WI38 (cell line): ENCODE data around the gene SUPT6H.

ENCODE experiments used
- H3K4me3 ChIP-seq: 2 replicates; pipeline ENCODE4 v1.5.1; 2011; ENCODE audit warnings: low read depth, mild to moderate bottlenecking, control low read depth, low read length
- CTCF ChIP-seq: IDR thresholded peaks from 2 replicates; pipeline ENCODE4 v1.5.1; 2012; ENCODE audit warnings: low read depth, mild to moderate bottlenecking, control low read depth, low read length

Gene SUPT6H

GRCh38 chr17:28635506-28635905, 26.5 kb upstream of the SUPT6H start:
- no peak for TF ChIP-seq CTCF

GRCh38 chr17:28641579-28641978, 20.4 kb upstream of the SUPT6H start:
- no peak for TF ChIP-seq CTCF
- no peak overlapping the region for H3K4me3 ChIP-seq

More at GRCh38 chr17:28635506-28635905, 26.5 kb upstream of the SUPT6H start:
- no peak overlapping the region for H3K4me3 ChIP-seq

- peak overlapping the region; percentile 92 for H3K4me3 ChIP-seq
- TF ChIP-seq CTCF = peak; percentile 49
These were observed 17.8 kb upstream of the SUPT6H start for GRCh38 chr17:28643983-28644786.

GRCh38 chr17:28644787-28645575, 17.0 kb upstream of the SUPT6H start, which contains the start of gene BLTP2:
TSS of gene BLTP2 (minus strand) at chr17:28645158. CDS start at chr17:28645056, 102 bp downstream.
- peak within 1 kb of the TSS; percentile 92 for H3K4me3 ChIP-seq
- no peak for TF ChIP-seq CTCF

GRCh38 chr17:28645576-28645939, 16.4 kb upstream of the SUPT6H start:
- TF ChIP-seq CTCF = no peak
- H3K4me3 ChIP-seq = peak overlapping the region; percentile 65

- no peak overlapping the region for H3K4me3 ChIP-seq
- no peak for TF ChIP-seq CTCF
These were observed 15.8 kb upstream of the SUPT6H start for GRCh38 chr17:28646039-28646754.
